ENCODE measurements around the gene COLQ.
A peak's percentile ranks its signal among the peaks of the same experiment; 100 is the strongest.
"Not testable (repeated sequence)": the region's sequence is repeated elsewhere in the genome, so short reads cannot be mapped to it uniquely, and the experiment has no call there.

Gene COLQ

DNA sequence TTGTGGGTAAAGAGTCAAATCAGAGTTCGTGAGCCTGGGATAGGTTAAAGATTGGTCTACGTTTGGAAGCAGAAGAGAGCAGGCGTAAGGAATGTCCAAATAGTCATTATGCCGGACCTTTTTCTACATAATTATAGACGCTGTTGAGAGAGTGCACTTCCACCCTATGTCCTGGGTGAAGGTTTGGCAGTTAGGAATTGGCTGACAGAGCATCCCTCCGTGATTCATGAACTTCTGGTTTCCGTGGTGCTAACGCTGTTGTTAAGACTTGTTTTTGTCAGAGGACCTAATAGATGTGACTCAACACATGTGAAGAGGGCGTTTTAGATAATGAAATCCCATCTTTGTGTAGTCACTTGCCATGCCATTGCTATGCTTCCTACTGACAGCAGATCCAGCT, 93.0 kb downstream of the COLQ start:
- peak in 1 of 2 donors; percentile 18 for DNase-seq (ENCODE audit: low read depth in 2 of 2)

DNA sequence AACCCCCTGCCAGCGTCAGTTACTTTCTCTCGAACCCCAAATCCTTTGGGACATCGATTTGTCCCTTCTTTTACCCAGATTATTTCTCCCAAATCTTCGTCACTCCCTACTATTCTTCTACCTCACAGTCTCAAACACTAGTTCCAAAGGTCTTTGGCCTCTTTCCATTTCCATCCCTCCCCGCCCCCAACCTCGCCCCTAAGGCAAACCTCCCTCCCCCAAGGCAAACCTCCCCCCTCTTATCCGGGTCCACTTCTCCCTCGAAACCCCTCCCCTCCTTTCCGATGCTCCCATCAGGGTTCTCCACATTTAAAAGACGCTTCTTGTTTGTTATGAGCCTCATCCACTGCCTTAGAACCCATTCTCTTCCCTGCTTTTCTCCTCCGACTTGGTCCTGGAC, 93.5 kb downstream of the COLQ start:
- DNase-seq (ENCODE audit: low read depth in 2 of 2) = no peak

DNA sequence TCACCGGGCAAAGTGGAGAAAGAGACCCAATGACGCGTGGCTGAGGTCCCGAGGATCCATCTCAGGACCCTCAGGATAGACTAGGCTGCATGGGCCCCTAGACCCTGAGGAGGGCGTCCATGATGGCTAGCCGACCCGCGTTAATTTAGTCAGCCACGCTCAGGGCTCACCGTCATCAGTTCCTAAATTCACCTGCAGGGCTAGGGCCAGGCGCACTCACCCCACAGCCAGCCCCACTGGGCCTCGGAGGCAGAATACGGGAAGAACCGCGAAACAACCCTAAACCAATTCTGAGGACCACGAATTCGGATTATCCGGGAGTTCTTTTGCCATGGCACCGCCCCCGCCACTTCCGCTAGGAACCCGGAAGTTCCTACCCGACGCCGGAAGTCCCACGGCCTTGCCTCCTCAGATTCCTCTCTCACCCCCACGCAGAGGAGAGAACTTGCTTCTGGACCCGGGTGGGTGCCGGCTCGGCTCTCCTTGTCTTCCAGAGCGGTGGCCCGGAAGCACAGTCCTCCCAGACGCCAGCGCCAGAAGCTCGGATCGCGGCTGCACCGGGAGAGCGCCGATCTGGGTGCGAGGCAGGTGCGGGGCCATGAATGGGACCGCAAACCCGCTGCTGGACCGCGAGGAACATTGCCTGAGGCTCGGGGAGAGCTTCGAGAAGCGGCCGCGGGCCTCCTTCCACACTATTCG, 94.2 kb downstream of the COLQ start, which contains the start of the genes EAF1 and METTL6:
Gene EAF1, plus strand, starts transcription at position 417 of the 699 bp plus-strand sequence. Its CDS starts 182 bp downstream, at position 599.
Gene METTL6, minus strand, starts transcription at position 363 of the 699 bp plus-strand sequence. CDS start 1,033 bp downstream, outside the sequence.
- DNase-seq (ENCODE audit: low read depth in 2 of 2) = peak; percentile 81 to 89

- no peak for DNase-seq (ENCODE audit: low read depth in 2 of 2)
Observed at GRCh38 chr3:15426579-15427118, 94.9 kb downstream of the COLQ start.

- no peak for DNase-seq (ENCODE audit: low read depth in 2 of 2)
Observed at GRCh38 chr3:15420871-15421270, 100.6 kb downstream of the COLQ start.

DNA sequence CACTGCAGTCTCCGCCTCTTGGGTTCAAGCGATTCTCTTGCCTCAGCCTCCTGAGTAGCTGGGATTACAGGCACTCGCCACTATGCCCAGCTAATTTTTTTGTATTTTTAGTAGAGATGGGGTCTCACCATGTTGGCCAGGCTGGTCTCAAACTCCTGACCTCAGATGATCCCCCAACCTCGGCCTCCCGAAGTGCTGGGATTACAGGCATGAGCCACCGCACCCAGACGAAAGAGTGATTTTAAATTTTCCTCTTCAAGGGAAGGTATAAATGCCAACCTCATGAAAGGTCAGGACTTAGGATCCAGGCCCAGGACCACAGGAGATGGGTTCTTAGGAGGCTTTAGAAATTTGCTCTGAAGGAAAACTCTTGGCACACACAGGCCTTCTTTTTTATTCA, 110.5 kb downstream of the COLQ start:
- DNase-seq (ENCODE audit: low read depth in 2 of 2) = not testable (repeated sequence)

- DNase-seq (ENCODE audit: low read depth in 2 of 2) = no peak
Observed at GRCh38 chr3:15409774-15410173, 111.7 kb downstream of the COLQ start.

DNA sequence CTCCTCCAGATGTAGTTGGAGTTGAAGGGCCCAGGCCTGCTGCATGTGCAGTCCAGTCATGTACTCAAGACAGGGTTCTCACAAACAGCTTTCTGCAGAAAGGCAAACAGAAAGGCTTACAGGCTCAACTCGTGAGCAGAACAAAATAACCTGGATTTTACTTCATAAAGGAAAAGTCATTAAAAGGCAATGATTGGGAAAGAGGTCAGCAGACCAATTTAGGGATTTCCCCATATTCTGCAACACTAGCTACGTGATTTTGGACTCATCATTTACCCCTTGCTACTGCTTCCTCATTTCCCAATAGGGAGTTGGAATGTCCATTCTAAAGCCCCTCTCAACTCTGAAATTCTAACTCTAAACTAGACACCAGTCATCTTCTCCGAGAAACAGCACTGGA, 112.3 kb downstream of the COLQ start:
- no peak for DNase-seq (ENCODE audit: low read depth in 2 of 2)

- DNase-seq (ENCODE audit: low read depth in 2 of 2) = no peak
Observed at GRCh38 chr3:15405448-15406050, 116.0 kb downstream of the COLQ start.

DNA sequence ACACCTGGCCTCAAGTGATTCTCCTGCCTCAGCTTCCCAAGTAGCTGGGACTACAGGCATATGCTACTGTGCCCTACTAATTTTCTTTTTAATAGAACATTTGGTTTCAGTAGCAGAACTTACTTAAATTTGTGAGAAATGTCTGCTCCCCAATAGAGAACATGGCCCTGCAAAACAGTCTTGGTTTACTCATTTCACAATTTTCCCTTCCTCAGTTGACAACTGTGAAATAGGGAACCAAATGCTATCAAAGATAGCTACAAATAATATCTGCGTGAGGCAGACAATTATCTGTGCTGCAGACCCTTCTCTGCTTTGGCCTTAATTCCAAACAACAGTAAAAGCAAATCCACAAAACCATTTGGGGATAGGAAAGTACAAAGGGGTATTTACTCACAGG, 116.7 kb downstream of the COLQ start:
- DNase-seq (ENCODE audit: low read depth in 2 of 2) = no peak

GRCh38 chr3:15403965-15404364, 117.5 kb downstream of the COLQ start:
- no peak for DNase-seq (ENCODE audit: low read depth in 2 of 2)

DNA sequence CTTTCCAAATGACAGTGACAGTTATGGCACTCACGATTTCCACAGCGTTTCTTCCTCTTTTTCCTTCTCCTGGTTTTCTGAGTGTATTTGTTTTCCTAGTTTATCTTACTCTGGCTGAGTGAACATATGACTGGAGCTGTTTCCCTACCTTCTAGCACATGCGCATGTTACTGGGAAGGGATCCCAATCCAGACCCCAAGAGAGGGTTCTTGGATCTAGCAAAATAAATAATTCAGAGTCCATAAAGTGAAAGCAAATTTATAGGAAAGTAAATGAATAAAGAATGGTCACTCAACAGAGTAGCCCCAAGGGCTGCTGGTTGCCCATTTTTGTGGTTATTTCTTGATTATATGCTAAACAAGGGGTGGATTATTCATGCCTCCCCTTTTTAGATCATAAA, 118.0 kb downstream of the COLQ start:
- no peak for DNase-seq (ENCODE audit: low read depth in 2 of 2)

- no peak for DNase-seq (ENCODE audit: low read depth in 2 of 2)
Observed at GRCh38 chr3:15401936-15402335, 119.6 kb downstream of the COLQ start.
